Measurements from ENCODE around the gene UBL7.

DNA sequence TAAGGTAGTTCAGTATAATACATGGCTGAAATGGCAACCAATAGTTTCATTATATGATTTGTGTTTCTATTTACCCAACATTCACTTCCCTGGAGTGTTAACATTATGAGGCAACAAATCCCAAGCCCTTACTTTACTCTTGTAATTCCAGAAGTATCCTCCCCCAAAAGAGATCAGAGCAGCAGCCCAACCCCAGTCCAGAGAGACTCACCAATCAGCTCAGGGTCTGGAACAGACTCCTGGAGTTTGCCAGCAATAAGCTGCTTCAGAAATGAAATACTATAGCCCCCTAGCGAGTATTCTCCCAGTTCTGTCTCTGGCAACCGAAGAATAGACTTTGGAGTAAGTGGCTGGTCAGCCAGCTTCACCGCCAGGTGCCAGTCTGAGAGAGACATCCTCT, 2.5 kb downstream of the UBL7 start:
- TF ChIP-seq, protein P1, sequence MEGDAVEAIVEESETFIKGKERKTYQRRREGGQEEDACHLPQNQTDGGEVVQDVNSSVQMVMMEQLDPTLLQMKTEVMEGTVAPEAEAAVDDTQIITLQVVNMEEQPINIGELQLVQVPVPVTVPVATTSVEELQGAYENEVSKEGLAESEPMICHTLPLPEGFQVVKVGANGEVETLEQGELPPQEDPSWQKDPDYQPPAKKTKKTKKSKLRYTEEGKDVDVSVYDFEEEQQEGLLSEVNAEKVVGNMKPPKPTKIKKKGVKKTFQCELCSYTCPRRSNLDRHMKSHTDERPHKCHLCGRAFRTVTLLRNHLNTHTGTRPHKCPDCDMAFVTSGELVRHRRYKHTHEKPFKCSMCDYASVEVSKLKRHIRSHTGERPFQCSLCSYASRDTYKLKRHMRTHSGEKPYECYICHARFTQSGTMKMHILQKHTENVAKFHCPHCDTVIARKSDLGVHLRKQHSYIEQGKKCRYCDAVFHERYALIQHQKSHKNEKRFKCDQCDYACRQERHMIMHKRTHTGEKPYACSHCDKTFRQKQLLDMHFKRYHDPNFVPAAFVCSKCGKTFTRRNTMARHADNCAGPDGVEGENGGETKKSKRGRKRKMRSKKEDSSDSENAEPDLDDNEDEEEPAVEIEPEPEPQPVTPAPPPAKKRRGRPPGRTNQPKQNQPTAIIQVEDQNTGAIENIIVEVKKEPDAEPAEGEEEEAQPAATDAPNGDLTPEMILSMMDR (conservative IDR thresholded peaks at IDR 0.05; ENCODE audit: low read length), result no peak
- TF ChIP-seq EZH2phosphoT487 (IDR thresholded peaks at IDR 0.05; ENCODE audit: borderline replicate concordance, low read depth, low read length), result no peak
